Subcutaneous abdominal adipose tissue (tissue), 5 donors: Measurements from ENCODE around the gene NEK6.

Experiments used
- H3K27ac ChIP-seq: one replicate; pipeline ENCODE4 v1.7.0; 2013; ENCODE audit warnings: low read depth, mild to moderate bottlenecking, inconsistent platforms, low read length, moderate library complexity
- H3K27me3 ChIP-seq, 5 donors: one replicate each; pipeline ENCODE4 v1.7.0; 2013; ENCODE audit warnings: low read length in 5 of 5, inconsistent platforms in 1 of 5; ENCODE audit not compliant: control insufficient read depth in 5 of 5, insufficient read depth in 4 of 5
- H3K36me3 ChIP-seq, 5 donors: one replicate each; pipeline ENCODE4 v1.7.0; 2013; ENCODE audit warnings: low read length in 5 of 5; ENCODE audit not compliant: control insufficient read depth in 5 of 5, insufficient read depth in 5 of 5
- H3K4me1 ChIP-seq, 5 donors: one replicate each; pipeline ENCODE4 v1.7.0; 2013; ENCODE audit warnings: low read length in 5 of 5, mild to moderate bottlenecking in 3 of 5, moderate library complexity in 1 of 5; ENCODE audit not compliant: control insufficient read depth in 5 of 5, insufficient read depth in 5 of 5
- H3K4me3 ChIP-seq, 5 donors: one replicate each; pipeline ENCODE4 v1.7.0; 2013; ENCODE audit warnings: low read length in 5 of 5, low read depth in 1 of 5
- H3K9ac ChIP-seq, 5 donors: one replicate each; pipeline ENCODE4 v1.7.0; 2013; ENCODE audit warnings: low read length in 5 of 5, mild to moderate bottlenecking in 4 of 5, moderate library complexity in 3 of 5
- H3K9me3 ChIP-seq, 5 donors: one replicate each; pipeline ENCODE4 v1.7.0; 2013; ENCODE audit warnings: low read length in 5 of 5; ENCODE audit not compliant: control insufficient read depth in 5 of 5
- donor health status: healthy.
- donor health status: healthy.
- donor health status: healthy.
- donor health status: healthy.
- donor health status: healthy.

Gene NEK6

DNA sequence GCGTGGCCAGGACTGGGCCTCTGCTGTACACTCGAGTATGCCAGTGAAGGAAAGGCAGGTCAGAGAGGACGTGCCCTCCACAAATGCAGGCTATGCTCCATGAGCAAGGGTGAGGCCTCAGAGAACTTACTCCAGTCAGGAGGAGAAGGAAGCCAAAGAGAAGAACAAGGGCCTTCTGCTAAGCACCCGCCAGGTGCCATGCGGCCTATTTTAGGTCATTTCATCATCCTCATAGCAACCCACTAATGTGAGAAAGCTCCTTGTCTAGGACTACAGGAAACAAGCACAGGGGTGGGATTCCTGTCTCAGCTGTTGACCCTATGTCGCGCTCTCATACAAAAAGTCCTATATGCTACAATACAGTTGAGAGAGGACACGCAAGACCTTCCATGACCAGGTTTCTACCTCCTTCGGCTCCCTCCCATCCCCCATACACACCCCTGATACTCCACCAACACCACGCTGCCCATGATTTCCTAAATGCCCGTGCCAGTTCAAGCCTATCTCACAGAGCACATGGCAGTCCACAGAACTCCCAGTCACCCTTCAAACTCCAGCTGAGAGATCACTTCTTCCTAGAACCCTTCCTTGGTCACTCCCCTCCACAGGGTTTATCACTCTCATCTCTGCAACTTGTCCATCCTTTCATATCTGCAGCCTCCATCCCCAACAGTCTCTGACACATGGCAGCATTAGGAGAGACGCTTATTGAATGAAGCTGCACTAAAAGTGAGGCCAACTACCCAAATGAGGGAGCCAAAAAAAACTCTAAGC is 130.7 kb downstream of the NEK6 start:
- peaks cover 0 to 27% (median 21%) of the 10 kb centered on the region in 5 donors for H3K4me1 ChIP-seq
- no peak overlapping the region for H3K9ac ChIP-seq
- no peaks in the 10 kb centered on the region for H3K9me3 ChIP-seq
- H3K27me3 ChIP-seq, result no peaks in the 10 kb centered on the region
- peaks cover 4 to 16% (median 11%) of the 10 kb centered on the region in 5 donors for H3K36me3 ChIP-seq
- H3K27ac ChIP-seq, result no peak overlapping the region
- no peak overlapping the region for H3K4me3 ChIP-seq

DNA sequence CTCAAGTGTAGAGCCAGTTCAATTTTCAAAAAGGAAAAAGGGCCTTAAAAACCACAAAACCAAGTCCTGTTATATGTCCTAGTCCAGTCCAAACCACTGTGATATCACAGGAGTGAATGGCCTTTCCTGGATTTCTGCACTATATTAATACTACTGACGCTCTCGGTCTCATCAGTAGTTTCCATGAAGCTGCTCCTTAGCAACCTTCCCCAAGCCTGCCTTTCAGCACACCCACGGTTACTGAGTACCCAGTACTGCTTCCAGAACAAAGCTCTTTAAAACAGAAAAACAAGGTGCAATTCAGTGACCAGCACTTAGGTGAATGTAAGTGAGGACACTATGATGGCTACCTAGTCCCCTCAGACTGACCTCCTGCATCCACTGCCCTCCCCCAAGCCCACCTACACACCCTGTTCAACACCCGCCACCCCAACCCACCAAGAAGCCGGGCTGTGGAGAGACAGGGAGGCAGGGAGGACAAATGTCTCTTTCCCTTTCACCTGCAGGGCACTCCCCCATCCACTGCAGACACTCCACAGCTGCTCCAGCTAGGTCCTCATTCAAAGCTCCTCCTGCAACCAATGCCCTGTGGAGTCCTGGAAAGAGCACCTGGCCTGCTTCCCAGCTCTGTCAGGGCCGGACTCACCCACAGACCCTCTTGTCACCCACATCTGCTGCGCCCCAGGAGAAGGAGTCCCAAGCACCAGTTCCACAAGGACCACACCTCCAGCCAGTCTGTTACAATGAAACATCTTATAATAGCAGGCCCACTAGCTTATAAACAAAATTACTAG is 131.6 kb downstream of the NEK6 start:
- Histone ChIP-seq H3K27me3 (no peaks in the 10 kb centered on the region), H3K4me3 (no peak overlapping the region), H3K27ac (no peak overlapping the region), H3K4me1 (peaks cover 0 to 27% (median 21%) of the 10 kb centered on the region in 5 donors), H3K9ac (no peak overlapping the region), H3K36me3 (peaks cover 0 to 13% (median 7%) of the 10 kb centered on the region in 5 donors), H3K9me3 (no peaks in the 10 kb centered on the region)

DNA sequence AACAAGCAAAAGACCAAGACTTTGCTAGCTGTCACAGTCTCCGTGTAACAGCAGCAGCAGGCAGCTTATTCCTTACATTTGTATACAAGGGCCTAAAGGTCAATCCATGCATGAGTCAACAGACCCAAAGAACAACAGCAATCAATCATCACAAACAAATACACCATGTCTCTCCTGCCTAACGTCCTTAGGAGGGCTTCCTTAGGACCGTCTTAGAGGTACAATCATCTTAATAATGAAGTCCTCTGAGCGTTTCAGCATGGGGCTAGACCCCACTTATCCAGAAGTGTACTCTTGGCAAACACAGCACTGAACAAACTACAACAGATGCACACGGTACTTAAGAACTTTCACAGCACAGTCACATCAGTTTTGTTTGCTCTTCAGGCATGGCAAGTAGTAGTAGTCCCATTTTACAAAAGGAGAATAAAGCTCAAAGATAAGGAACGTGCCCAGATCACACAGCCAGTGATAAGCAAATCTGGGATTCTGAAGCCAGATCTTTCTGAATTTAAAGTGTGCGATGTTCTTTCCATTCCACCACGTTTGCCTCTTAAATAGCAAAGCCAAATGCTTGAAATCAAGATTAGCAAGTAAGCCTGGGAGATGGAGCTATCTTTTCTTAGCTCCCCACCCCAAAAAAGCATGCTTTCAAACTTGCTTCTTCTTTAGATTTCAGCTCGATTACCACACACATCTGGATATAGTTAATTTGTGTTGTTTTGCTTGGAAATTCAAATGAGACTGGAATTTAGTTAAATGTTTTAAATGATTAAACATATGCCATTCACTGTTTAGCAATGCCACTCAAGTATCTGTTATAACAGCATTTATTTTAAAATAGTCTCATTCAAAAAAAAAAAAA is 133.3 kb downstream of the NEK6 start:
- Histone ChIP-seq H3K4me1 (peaks cover 0 to 27% (median 21%) of the 10 kb centered on the region in 5 donors), H3K36me3 (peaks cover 0 to 10% (median 5%) of the 10 kb centered on the region in 5 donors), H3K4me3 (no peak overlapping the region), H3K27ac (no peak overlapping the region), H3K27me3 (no peaks in the 10 kb centered on the region), H3K9ac (no peak overlapping the region), H3K9me3 (no peaks in the 10 kb centered on the region)

GRCh38 chr9:124392254-124392870 is 134.6 kb downstream of the NEK6 start:
- no peaks in the 10 kb centered on the region for H3K9me3 ChIP-seq
- H3K4me1 ChIP-seq, result peaks cover 0 to 27% (median 21%) of the 10 kb centered on the region in 5 donors
- no peak overlapping the region for H3K27ac ChIP-seq
- H3K27me3 ChIP-seq, result no peaks in the 10 kb centered on the region
- H3K4me3 ChIP-seq, result no peak overlapping the region
- H3K9ac ChIP-seq, result no peak overlapping the region
- peaks cover 4 to 20% (median 8%) of the 10 kb centered on the region in 5 donors for H3K36me3 ChIP-seq

- Histone ChIP-seq H3K27ac (no peak overlapping the region), H3K4me1 (peaks cover 0 to 27% (median 21%) of the 10 kb centered on the region in 5 donors), H3K36me3 (peaks cover 4 to 20% (median 8%) of the 10 kb centered on the region in 5 donors)
These were observed 135.2 kb downstream of the NEK6 start for GRCh38 chr9:124392871-124393460.

DNA sequence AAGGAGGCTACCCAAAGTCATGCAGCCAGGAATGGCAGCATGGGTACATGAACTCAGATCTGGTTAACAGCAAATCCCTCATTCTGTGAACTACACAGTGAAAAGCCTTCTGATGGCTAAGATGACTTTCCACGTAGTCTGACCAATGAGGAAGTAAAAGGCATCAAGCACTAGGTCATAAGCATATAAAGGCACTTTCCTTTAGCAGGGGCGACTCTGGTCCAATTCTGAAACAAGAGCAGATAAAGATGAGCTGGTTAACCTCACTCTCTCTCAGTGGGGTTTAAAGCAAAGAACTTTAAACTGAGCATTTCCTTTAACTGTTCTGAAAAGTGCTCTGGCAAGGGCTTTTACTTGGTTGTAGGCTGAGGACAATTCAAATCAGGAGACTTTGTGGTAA is 136.4 kb downstream of the NEK6 start:
- H3K9ac ChIP-seq, result no peak overlapping the region
- peaks cover 4 to 20% (median 8%) of the 10 kb centered on the region in 5 donors for H3K36me3 ChIP-seq
- no peaks in the 10 kb centered on the region for H3K9me3 ChIP-seq
- no peak overlapping the region for H3K4me3 ChIP-seq
- peaks cover 0 to 26% (median 24%) of the 10 kb centered on the region in 5 donors for H3K4me1 ChIP-seq
- no peak overlapping the region for H3K27ac ChIP-seq
- H3K27me3 ChIP-seq, result no peaks in the 10 kb centered on the region

More at GRCh38 chr9:124392871-124393460, 135.2 kb downstream of the NEK6 start:
- H3K9ac ChIP-seq, result no peak overlapping the region
- H3K4me3 ChIP-seq, result no peak overlapping the region
- no peaks in the 10 kb centered on the region for H3K27me3 ChIP-seq
- H3K9me3 ChIP-seq, result no peaks in the 10 kb centered on the region

GRCh38 chr9:124394596-124394995 is 136.8 kb downstream of the NEK6 start:
- Histone ChIP-seq H3K4me3 (no peak overlapping the region), H3K27ac (no peak overlapping the region), H3K27me3 (no peaks in the 10 kb centered on the region), H3K9me3 (no peaks in the 10 kb centered on the region), H3K36me3 (peaks cover 4 to 24% (median 8%) of the 10 kb centered on the region in 5 donors), H3K9ac (no peak overlapping the region), H3K4me1 (peaks cover under 1 to 30% (median 29%) of the 10 kb centered on the region in 5 donors)

DNA sequence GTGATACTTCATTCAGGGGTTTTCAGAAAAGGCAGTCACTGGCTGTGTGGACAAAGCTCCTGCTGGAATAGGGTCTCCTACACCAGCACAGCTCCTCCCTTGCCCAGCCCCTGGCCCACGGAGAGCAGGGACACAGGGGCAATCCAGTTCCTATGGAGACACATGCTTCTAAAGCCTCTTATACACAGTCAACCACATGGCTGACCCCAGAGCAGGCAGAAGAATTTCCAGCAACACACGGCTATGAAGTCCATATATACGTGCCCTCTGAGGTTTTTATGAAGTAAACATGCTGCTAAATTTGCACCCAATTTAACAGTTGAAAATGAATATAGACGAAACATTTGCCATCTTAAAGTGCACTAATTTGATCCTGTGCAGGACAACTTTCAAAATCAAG is 138.1 kb downstream of the NEK6 start:
- Histone ChIP-seq H3K27ac (no peak overlapping the region), H3K9me3 (no peaks in the 10 kb centered on the region), H3K4me1 (peaks cover 6 to 37% (median 35%) of the 10 kb centered on the region in 5 donors), H3K36me3 (peaks cover 4 to 36% (median 13%) of the 10 kb centered on the region in 5 donors), H3K4me3 (no peak overlapping the region), H3K9ac (no peak overlapping the region), H3K27me3 (no peaks in the 10 kb centered on the region)
